Esophagus muscularis mucosa (tissue), 4 donors: Measurements from ENCODE around the gene RPN1. TPM values are rescaled to one million over a fixed set of nuclear protein-coding genes. Genes with fewer than 3 reads are reported as not detected.

ENCODE experiments used
- DNase-seq: peaks from one replicate; pipeline ENCODE4 v3.0.0-alpha.2; 2017; ENCODE audit errors: extremely low spot score
- H3K27ac ChIP-seq, 4 donors: fragments of 200-600 bp; sonication (generic); replicated peaks in 1 of 4; 1 replicate in 3 of 4; 2 replicates in 1 of 4; pipeline ENCODE4 v1.5.1; 2016 to 2019; ENCODE audit warnings: mild to moderate bottlenecking in 1 of 4
- H3K27me3 ChIP-seq, 4 donors: fragments of 200-600 bp; sonication (generic); one replicate each; pipeline versions ENCODE4 v1.5.1 to v1.6.0; 2016 to 2019
- H3K36me3 ChIP-seq, 4 donors: fragments of 200-600 bp; sonication (generic); one replicate each; pipeline ENCODE4 v1.5.1; 2016 to 2019
- H3K4me1 ChIP-seq, 4 donors: fragments of 200-600 bp; sonication (generic); one replicate each; pipeline ENCODE4 v1.5.1; 2016 to 2019
- H3K4me3 ChIP-seq, 4 donors: fragments of 200-600 bp; sonication (generic); 1 replicate in 2 of 4; 2 replicates in 2 of 4; pipeline ENCODE4 v1.5.1; 2016 to 2019; ENCODE audit warnings: mild to moderate bottlenecking in 4 of 4, moderate library complexity in 1 of 4
- H3K9me3 ChIP-seq, 4 donors: fragments of 200-600 bp; sonication (generic); 1 replicate in 3 of 4; 2 replicates in 1 of 4; pipeline ENCODE4 v1.5.1; 2016 to 2019
- EP300 ChIP-seq: sonication (generic); formaldehyde crosslinking; IDR thresholded peaks from one replicate; pipeline ENCODE4 v1.6.1; 2017; ENCODE audit warnings: antibody characterized with exemption
- POLR2A ChIP-seq: fragments of 450-650 bp; IDR thresholded peaks from one replicate; pipeline ENCODE4 v1.6.1; 2017; ENCODE audit warnings: antibody characterized with exemption, moderate library complexity, mild to moderate bottlenecking, low read depth
- POLR2AphosphoS5 ChIP-seq, 2 donors: sonication (generic); formaldehyde crosslinking; IDR thresholded peaks; one replicate each; pipeline ENCODE4 v1.6.1; 2017; ENCODE audit warnings: antibody characterized with exemption in 2 of 2
- WGBS: methylation state at CpG from one replicate; pipeline ENCODE4 v1.1.5; 2018; 5-methylcytosine and 5-hydroxymethylcytosine counted together
- intact Hi-C: fragments of 100-400 bp; cut with DNase I; formaldehyde crosslinking; loops from one replicate; pipeline ENCODE4 v1.15.1; 2023
- total RNA-seq, 4 donors: library from RNA; depleted of rRNA; stranded (reverse); fragments of >200 nt; gene quantifications; one replicate each; pipeline versions ENCODE4 v1.1.0 to v1.2.1, GENCODE V29; 2016
- TF ChIP-seq, protein P1 (sequence below), 3 experiments: fragments of 200-600 bp in 2 of 3; fragments of 450-650 bp in 1 of 3; sonication (generic) in 2 of 3; IDR thresholded peaks; one replicate each; pipeline ENCODE4 v1.5.1; 2017 to 2019; ENCODE audit warnings: antibody characterized with exemption in 3 of 3, mild to moderate bottlenecking in 2 of 3, moderate library complexity in 1 of 3

Gene RPN1
- total RNA-seq, 4 donors from 2014 or later: 131 to 198 (median 177) TPM

- DNase-seq: no peak
- H3K4me3 ChIP-seq: peak overlapping the region; percentile 82 to 100 (median 96)
- intact Hi-C loops: no loop called here
- H3K27me3 ChIP-seq: no peaks in the 10 kb centered on the region
- TF ChIP-seq POLR2AphosphoS5 (IDR thresholded peaks at IDR 0.05) (no peak), POLR2A (no peak), EP300 (no peak)
- TF ChIP-seq, protein P1, sequence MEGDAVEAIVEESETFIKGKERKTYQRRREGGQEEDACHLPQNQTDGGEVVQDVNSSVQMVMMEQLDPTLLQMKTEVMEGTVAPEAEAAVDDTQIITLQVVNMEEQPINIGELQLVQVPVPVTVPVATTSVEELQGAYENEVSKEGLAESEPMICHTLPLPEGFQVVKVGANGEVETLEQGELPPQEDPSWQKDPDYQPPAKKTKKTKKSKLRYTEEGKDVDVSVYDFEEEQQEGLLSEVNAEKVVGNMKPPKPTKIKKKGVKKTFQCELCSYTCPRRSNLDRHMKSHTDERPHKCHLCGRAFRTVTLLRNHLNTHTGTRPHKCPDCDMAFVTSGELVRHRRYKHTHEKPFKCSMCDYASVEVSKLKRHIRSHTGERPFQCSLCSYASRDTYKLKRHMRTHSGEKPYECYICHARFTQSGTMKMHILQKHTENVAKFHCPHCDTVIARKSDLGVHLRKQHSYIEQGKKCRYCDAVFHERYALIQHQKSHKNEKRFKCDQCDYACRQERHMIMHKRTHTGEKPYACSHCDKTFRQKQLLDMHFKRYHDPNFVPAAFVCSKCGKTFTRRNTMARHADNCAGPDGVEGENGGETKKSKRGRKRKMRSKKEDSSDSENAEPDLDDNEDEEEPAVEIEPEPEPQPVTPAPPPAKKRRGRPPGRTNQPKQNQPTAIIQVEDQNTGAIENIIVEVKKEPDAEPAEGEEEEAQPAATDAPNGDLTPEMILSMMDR (IDR thresholded peaks at IDR 0.05): no peak
- peaks cover 12 to 43% (median 35%) of the 10 kb centered on the region in 4 donors for H3K4me1 ChIP-seq
- H3K9me3 ChIP-seq: no peaks in the 10 kb centered on the region
- H3K27ac ChIP-seq: peak overlapping the region; percentile 98 to 100 (median 98)
- H3K36me3 ChIP-seq: peaks cover 6 to 15% (median 9%) of the 10 kb centered on the region in 4 donors
- 27% methylated on average over 8 of the region's 8 CpGs for WGBS
These were observed 1.5 kb downstream of the RPN1 start for GRCh38 chr3:128648940-128649663.

DNA sequence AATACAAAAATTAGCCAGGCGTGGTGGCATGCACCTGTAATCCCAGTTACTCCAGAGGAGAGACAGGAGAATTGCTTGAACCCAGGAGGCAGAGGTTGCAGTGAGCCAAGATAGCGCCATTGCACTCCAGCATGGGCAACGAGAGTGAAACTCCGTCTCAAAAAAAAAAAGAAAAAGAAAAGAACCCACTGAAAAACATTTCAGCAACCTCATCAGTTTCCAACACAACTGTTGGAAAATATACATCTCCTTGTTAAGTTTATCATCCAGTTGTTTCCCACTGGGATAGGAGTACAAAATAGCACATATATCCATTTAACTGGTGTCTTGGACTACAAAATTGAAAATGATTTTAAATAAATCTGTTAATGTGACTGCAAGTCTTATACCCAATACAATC lies 2.2 kb downstream of the RPN1 start:
- H3K9me3 ChIP-seq: no peaks in the 10 kb centered on the region
- TF ChIP-seq POLR2AphosphoS5 (IDR thresholded peaks at IDR 0.05): no peak
- TF ChIP-seq, protein P1 (IDR thresholded peaks at IDR 0.05): no peak
- TF ChIP-seq EP300: no peak
- TF ChIP-seq POLR2A: no peak
- intact Hi-C loops: no loop called here
- H3K27me3 ChIP-seq: no peaks in the 10 kb centered on the region
- peak overlapping the region in 2 of 4 donors; percentile 98 for H3K27ac ChIP-seq
- H3K4me1 ChIP-seq: peaks cover 12 to 42% (median 35%) of the 10 kb centered on the region in 4 donors
- 62% methylated on average over 4 of the region's 4 CpGs for WGBS
- DNase-seq: no peak
- peaks cover 12 to 22% (median 15%) of the 10 kb centered on the region in 4 donors for H3K36me3 ChIP-seq
- H3K4me3 ChIP-seq: peak overlapping the region in 2 of 4 donors; percentile 97 to 100

- H3K4me1 ChIP-seq: peaks cover 12 to 41% (median 33%) of the 10 kb centered on the region in 4 donors
- intact Hi-C loops: no loop called here
- 89% methylated on average over 3 of the region's 3 CpGs for WGBS
These were observed 3.3 kb downstream of the RPN1 start for GRCh38 chr3:128647307-128647706.

DNA sequence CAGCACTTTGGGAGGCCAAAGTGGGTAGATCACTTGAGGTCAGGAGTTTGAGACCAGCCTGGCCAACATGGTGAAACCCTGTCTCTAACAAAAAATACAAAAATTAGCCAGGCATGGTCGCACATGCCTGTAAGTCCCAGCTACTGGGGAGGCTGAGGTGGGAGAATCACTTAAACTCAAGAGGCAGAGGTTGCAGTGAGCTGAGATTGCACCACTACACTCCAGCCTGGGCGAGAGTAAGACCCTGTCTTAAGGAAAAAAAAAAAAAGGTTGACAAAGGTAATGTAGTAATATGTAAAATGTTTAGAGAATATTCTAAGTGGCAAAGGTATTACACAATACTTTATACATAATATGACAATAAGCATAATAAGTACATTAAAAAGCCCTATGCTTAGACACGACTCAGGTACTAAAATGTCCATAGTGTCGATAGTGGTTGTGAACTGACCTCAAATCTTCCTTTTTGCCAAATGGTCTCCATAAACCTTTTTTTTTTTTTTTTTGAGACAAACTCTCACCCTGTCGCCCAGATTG lies 16.5 kb downstream of the RPN1 start:
- Histone ChIP-seq H3K36me3 (peaks cover 38 to 85% (median 71%) of the 10 kb centered on the region in 4 donors), H3K9me3 (no peaks in the 10 kb centered on the region)
- WGBS: 95% methylated on average over 5 of the region's 5 CpGs

More at GRCh38 chr3:128647307-128647706, 3.3 kb downstream of the RPN1 start:
- DNase-seq: no peak
- Histone ChIP-seq H3K36me3 (peaks cover 17 to 33% (median 26%) of the 10 kb centered on the region in 4 donors), H3K9me3 (no peaks in the 10 kb centered on the region), H3K4me3 (no peak overlapping the region), H3K27me3 (no peaks in the 10 kb centered on the region), H3K27ac (no peak overlapping the region)
- TF ChIP-seq POLR2A (no peak), EP300 (no peak), POLR2AphosphoS5 (IDR thresholded peaks at IDR 0.05) (no peak)
- TF ChIP-seq, protein P1 (IDR thresholded peaks at IDR 0.05): no peak

More for the DNA sequence above, 16.5 kb downstream of the RPN1 start:
- H3K4me3 ChIP-seq: no peak overlapping the region
- intact Hi-C loops: no loop called here
- DNase-seq: no peak
- TF ChIP-seq POLR2AphosphoS5 (IDR thresholded peaks at IDR 0.05): no peak
- TF ChIP-seq, protein P1 (IDR thresholded peaks at IDR 0.05): no peak
- TF ChIP-seq POLR2A: no peak
- no peak for TF ChIP-seq EP300
- peaks cover 0 to 10% (median 0%) of the 10 kb centered on the region in 4 donors for H3K4me1 ChIP-seq
- no peak overlapping the region for H3K27ac ChIP-seq
- no peaks in the 10 kb centered on the region for H3K27me3 ChIP-seq
